HEK293 (cell line): ENCODE measurements around the gene SIM2.

Experiments used
- CTCF ChIA-PET: fragments of 350-600 bp; formaldehyde crosslinking; extraction: SDS; loops from one replicate; lab custom pipeline; 2021; ENCODE audit warnings: antibody characterized with exemption; lab: Yijun Ruan, JAX
- POLR2A ChIA-PET: fragments of 300-600 bp; formaldehyde crosslinking; extraction: SDS; loops from one replicate; lab custom pipeline; 2020; ENCODE audit warnings: antibody characterized with exemption, inconsistent platforms; lab: Yijun Ruan, JAX
- H3K27ac ChIP-seq: fragments of 200-500 bp; sonication (Bioruptor generic); 2 replicates; pipeline ENCODE4 v1.5.1; 2014; ENCODE audit warnings: low read depth, low read length, control low read depth, inconsistent platforms; ENCODE audit errors: extremely low read depth
- H3K36me3 ChIP-seq, 2 experiments: fragments of 200-500 bp in 1 of 2; sonication (Bioruptor generic) in 1 of 2; 1 replicate in 1 of 2; 2 replicates in 1 of 2; pipeline ENCODE4 v1.5.1; 2014 to 2017; ENCODE audit warnings: inconsistent platforms in 2 of 2, low read length in 2 of 2; ENCODE audit not compliant: control insufficient read depth in 2 of 2, insufficient read depth in 1 of 2
- H3K4me1 ChIP-seq: fragments of 200-500 bp; sonication (Bioruptor generic); 2 replicates; pipeline ENCODE4 v1.5.1; 2014; ENCODE audit warnings: mild to moderate bottlenecking, low read length, inconsistent platforms; ENCODE audit not compliant: control insufficient read depth, insufficient read depth
- H3K4me3 ChIP-seq: 2 replicates; pipeline ENCODE4 v1.5.1; 2011; ENCODE audit warnings: low read depth, mild to moderate bottlenecking, control low read depth, low read length, moderate library complexity
- H3K9me3 ChIP-seq: fragments of 200-500 bp; sonication (Bioruptor generic); 2 replicates; pipeline ENCODE4 v1.5.1; 2014; ENCODE audit warnings: low read depth, low read length, inconsistent platforms; ENCODE audit not compliant: control insufficient read depth, insufficient read depth
- HOXA7 ChIP-seq: sonication (generic); formaldehyde crosslinking; IDR thresholded peaks from 2 replicates; pipeline ENCODE4 v1.8.1; 2022; ENCODE audit warnings: missing genetic modification reagents, borderline replicate concordance
- PBX3 ChIP-seq: sonication (generic); formaldehyde crosslinking; IDR thresholded peaks from 2 replicates; pipeline ENCODE4 v1.8.1; 2022; ENCODE audit warnings: mild to moderate bottlenecking, moderate library complexity, missing genetic modification reagents
- SCRT2 ChIP-seq: fragments of 450-650 bp; formaldehyde crosslinking; IDR thresholded peaks from 2 replicates; pipeline ENCODE4 v1.5.1; 2016; ENCODE audit warnings: missing biosample characterization, missing genetic modification characterization
- WT1 ChIP-seq: fragments of 450-650 bp; formaldehyde crosslinking; IDR thresholded peaks from 2 replicates; pipeline ENCODE4 v1.5.1; 2016; ENCODE audit warnings: missing biosample characterization, missing genetic modification characterization
- ZBTB11 ChIP-seq: fragments of 450-650 bp; formaldehyde crosslinking; conservative IDR thresholded peaks from 2 replicates; pipeline ENCODE4 v1.5.1; 2016; ENCODE audit warnings: low read depth, missing biosample characterization, missing genetic modification characterization
- ZBTB20 ChIP-seq: fragments of 450-650 bp; formaldehyde crosslinking; IDR thresholded peaks from 2 replicates; pipeline ENCODE4 v1.5.1; 2016; ENCODE audit warnings: missing biosample characterization, missing genetic modification characterization
- ZNF175 ChIP-seq: fragments of 450-650 bp; formaldehyde crosslinking; IDR thresholded peaks from 2 replicates; pipeline ENCODE4 v1.5.1; 2016; ENCODE audit warnings: missing biosample characterization, missing genetic modification characterization
- ZNF2 ChIP-seq: fragments of 450-650 bp; formaldehyde crosslinking; IDR thresholded peaks from 2 replicates; pipeline ENCODE4 v1.5.1; 2016; ENCODE audit warnings: missing biosample characterization, missing genetic modification characterization
- ZNF302 ChIP-seq: fragments of 450-650 bp; formaldehyde crosslinking; IDR thresholded peaks from 2 replicates; pipeline ENCODE4 v1.5.1; 2016; ENCODE audit warnings: missing biosample characterization, missing genetic modification characterization, low read depth
- ZNF394 ChIP-seq: fragments of 450-650 bp; formaldehyde crosslinking; IDR thresholded peaks from 2 replicates; pipeline ENCODE4 v1.5.1; 2016; ENCODE audit warnings: missing biosample characterization, missing genetic modification characterization, mild to moderate bottlenecking, moderate library complexity, borderline replicate concordance
- ZNF530 ChIP-seq: fragments of 450-650 bp; formaldehyde crosslinking; IDR thresholded peaks from 2 replicates; pipeline ENCODE4 v1.5.1; 2016; ENCODE audit warnings: low read depth, missing biosample characterization, missing genetic modification characterization
- ZNF558 ChIP-seq: fragments of 450-650 bp; formaldehyde crosslinking; IDR thresholded peaks from 2 replicates; pipeline ENCODE4 v1.5.1; 2016; ENCODE audit warnings: missing biosample characterization, missing genetic modification characterization
- ZNF596 ChIP-seq: fragments of 450-650 bp; IDR thresholded peaks from 2 replicates; pipeline ENCODE4 v1.5.0; 2018; ENCODE audit warnings: missing biosample characterization, mild to moderate bottlenecking, missing genetic modification characterization, moderate library complexity
- ZSCAN30 ChIP-seq: fragments of 450-650 bp; IDR thresholded peaks from 2 replicates; pipeline ENCODE4 v1.5.1; 2018; ENCODE audit warnings: missing biosample characterization, mild to moderate bottlenecking, missing genetic modification characterization, moderate library complexity
- TF ChIP-seq, protein P1 (sequence below): fragments of 450-650 bp; formaldehyde crosslinking; IDR thresholded peaks from 2 replicates; pipeline ENCODE4 v1.5.1; 2016; ENCODE audit warnings: missing biosample characterization, missing genetic modification characterization, borderline replicate concordance
- TF ChIP-seq, protein P2 (sequence below): fragments of 450-650 bp; formaldehyde crosslinking; IDR thresholded peaks from 2 replicates; pipeline ENCODE4 v1.5.1; 2016; ENCODE audit warnings: missing biosample characterization, missing genetic modification characterization
- TF ChIP-seq, protein P3 (sequence below): fragments of 450-650 bp; formaldehyde crosslinking; IDR thresholded peaks from 2 replicates; pipeline ENCODE4 v1.5.1; 2016; ENCODE audit warnings: missing biosample characterization, missing genetic modification characterization

The SIM2 gene

DNA sequence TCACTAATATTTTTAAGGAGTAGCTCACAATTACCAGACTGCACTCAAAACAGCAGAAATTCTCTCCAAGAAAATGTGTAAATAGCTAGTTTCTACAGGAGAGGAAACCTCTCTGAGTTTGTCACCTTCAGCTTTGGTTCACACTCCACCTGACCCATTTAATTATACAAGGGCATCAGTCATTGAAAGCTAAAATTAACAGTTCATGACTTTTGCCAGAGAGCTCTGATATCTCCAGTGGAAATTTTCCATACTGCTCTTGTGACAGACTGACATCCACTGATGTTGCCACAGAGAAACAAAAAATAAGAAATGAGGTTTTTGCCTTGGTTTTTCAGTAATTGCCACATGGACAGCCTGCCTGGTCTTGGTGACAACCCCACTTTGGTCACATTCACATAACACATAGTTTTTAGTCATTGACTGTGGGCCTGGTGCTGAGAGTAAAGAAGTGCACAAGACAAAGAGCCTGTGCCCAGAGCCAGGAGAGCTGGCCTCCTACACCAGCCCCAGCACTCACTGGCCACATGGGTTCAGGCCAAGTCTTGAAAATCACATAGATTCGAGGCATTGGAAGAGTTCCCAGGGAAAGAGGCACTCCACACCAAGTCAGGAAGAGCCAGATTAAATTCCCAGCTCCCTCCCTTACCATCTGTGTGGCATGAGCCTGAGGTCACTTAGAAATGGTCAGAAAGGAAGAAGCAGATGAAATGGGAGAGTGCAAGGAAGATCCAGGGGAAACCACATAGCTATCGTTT, 13.8 kb upstream of the SIM2 start (continued):
- TF ChIP-seq ZBTB11 (tag by site-specific recombination) (no peak), WT1 (tag by site-specific recombination) (no peak), HOXA7 (CRISPR knock-in tag) (no peak), ZNF558 (no peak), ZNF530 (tag by site-specific recombination) (no peak), ZNF175 (no peak), ZSCAN30 (tag by site-specific recombination) (no peak), ZNF2 (tag by site-specific recombination) (no peak), ZNF394 (tag by site-specific recombination) (no peak), ZNF302 (no peak), SCRT2 (no peak), ZBTB20 (tag by site-specific recombination) (no peak)
- TF ChIP-seq, protein P1, sequence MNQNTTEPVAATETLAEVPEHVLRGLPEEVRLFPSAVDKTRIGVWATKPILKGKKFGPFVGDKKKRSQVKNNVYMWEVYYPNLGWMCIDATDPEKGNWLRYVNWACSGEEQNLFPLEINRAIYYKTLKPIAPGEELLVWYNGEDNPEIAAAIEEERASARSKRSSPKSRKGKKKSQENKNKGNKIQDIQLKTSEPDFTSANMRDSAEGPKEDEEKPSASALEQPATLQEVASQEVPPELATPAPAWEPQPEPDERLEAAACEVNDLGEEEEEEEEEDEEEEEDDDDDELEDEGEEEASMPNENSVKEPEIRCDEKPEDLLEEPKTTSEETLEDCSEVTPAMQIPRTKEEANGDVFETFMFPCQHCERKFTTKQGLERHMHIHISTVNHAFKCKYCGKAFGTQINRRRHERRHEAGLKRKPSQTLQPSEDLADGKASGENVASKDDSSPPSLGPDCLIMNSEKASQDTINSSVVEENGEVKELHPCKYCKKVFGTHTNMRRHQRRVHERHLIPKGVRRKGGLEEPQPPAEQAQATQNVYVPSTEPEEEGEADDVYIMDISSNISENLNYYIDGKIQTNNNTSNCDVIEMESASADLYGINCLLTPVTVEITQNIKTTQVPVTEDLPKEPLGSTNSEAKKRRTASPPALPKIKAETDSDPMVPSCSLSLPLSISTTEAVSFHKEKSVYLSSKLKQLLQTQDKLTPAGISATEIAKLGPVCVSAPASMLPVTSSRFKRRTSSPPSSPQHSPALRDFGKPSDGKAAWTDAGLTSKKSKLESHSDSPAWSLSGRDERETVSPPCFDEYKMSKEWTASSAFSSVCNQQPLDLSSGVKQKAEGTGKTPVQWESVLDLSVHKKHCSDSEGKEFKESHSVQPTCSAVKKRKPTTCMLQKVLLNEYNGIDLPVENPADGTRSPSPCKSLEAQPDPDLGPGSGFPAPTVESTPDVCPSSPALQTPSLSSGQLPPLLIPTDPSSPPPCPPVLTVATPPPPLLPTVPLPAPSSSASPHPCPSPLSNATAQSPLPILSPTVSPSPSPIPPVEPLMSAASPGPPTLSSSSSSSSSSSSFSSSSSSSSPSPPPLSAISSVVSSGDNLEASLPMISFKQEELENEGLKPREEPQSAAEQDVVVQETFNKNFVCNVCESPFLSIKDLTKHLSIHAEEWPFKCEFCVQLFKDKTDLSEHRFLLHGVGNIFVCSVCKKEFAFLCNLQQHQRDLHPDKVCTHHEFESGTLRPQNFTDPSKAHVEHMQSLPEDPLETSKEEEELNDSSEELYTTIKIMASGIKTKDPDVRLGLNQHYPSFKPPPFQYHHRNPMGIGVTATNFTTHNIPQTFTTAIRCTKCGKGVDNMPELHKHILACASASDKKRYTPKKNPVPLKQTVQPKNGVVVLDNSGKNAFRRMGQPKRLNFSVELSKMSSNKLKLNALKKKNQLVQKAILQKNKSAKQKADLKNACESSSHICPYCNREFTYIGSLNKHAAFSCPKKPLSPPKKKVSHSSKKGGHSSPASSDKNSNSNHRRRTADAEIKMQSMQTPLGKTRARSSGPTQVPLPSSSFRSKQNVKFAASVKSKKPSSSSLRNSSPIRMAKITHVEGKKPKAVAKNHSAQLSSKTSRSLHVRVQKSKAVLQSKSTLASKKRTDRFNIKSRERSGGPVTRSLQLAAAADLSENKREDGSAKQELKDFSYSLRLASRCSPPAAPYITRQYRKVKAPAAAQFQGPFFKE = no peak
- TF ChIP-seq, protein P2, sequence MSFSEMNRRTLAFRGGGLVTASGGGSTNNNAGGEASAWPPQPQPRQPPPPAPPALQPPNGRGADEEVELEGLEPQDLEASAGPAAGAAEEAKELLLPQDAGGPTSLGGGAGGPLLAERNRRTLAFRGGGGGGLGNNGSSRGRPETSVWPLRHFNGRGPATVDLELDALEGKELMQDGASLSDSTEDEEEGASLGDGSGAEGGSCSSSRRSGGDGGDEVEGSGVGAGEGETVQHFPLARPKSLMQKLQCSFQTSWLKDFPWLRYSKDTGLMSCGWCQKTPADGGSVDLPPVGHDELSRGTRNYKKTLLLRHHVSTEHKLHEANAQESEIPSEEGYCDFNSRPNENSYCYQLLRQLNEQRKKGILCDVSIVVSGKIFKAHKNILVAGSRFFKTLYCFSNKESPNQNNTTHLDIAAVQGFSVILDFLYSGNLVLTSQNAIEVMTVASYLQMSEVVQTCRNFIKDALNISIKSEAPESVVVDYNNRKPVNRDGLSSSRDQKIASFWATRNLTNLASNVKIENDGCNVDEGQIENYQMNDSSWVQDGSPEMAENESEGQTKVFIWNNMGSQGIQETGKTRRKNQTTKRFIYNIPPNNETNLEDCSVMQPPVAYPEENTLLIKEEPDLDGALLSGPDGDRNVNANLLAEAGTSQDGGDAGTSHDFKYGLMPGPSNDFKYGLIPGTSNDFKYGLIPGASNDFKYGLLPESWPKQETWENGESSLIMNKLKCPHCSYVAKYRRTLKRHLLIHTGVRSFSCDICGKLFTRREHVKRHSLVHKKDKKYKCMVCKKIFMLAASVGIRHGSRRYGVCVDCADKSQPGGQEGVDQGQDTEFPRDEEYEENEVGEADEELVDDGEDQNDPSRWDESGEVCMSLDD (tag by site-specific recombination) = no peak

DNA sequence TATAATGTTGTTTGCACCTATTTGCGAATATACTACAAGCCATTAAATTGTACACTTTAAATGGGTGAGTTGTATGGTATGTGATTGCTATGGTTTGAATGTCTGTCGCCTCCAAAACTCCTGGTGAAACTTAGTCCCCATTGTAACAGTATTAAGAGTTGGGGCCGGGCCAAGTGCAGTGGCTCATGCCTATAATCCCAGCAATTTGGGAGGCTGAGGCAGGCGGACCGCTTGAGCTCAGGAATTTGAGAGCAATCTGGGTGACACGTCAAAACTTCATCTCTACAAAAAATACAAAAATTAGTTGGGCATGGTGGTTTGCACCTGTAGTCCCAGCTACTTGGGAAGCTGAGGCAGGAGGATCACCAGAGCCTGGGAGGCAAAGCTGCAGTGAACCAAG, 12.0 kb upstream of the SIM2 start:
- Histone ChIP-seq H3K9me3 (no peaks in the 10 kb centered on the region), H3K4me3 (no peak overlapping the region), H3K4me1 (peaks cover 6% of the 10 kb centered on the region), H3K36me3 (no peaks in the 10 kb centered on the region), H3K27ac (no peak overlapping the region)
- ChIA-PET CTCF (no interaction called here), POLR2A (no interaction called here)
- TF ChIP-seq, protein P3, sequence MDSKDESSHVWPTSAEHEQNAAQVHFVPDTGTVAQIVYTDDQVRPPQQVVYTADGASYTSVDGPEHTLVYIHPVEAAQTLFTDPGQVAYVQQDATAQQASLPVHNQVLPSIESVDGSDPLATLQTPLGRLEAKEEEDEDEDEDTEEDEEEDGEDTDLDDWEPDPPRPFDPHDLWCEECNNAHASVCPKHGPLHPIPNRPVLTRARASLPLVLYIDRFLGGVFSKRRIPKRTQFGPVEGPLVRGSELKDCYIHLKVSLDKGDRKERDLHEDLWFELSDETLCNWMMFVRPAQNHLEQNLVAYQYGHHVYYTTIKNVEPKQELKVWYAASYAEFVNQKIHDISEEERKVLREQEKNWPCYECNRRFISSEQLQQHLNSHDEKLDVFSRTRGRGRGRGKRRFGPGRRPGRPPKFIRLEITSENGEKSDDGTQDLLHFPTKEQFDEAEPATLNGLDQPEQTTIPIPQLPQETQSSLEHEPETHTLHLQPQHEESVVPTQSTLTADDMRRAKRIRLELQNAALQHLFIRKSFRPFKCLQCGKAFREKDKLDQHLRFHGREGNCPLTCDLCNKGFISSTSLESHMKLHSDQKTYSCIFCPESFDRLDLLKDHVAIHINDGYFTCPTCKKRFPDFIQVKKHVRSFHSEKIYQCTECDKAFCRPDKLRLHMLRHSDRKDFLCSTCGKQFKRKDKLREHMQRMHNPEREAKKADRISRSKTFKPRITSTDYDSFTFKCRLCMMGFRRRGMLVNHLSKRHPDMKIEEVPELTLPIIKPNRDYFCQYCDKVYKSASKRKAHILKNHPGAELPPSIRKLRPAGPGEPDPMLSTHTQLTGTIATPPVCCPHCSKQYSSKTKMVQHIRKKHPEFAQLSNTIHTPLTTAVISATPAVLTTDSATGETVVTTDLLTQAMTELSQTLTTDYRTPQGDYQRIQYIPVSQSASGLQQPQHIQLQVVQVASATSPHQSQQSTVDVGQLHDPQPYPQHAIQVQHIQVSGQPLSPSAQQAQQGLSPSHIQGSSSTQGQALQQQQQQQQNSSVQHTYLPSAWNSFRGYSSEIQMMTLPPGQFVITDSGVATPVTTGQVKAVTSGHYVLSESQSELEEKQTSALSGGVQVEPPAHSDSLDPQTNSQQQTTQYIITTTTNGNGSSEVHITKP (tag by site-specific recombination) = no peak
- TF ChIP-seq PBX3 (CRISPR knock-in tag) (no peak), ZNF596 (tag by site-specific recombination) (no peak)
